Activated T-cell treated with anti-CD3 and anti-CD28 coated beads for 1 hour (primary cell): Measurements from ENCODE around the gene ERMAP.
"Not testable (repeated sequence)": the region's sequence is repeated elsewhere in the genome, so short reads cannot be mapped to it uniquely, and the experiment has no call there.

ENCODE experiments used
- DNase-seq: peaks from one replicate; pipeline ENCODE4 v3.0.0-alpha.2; 2020; ENCODE audit warnings: low read depth

ERMAP gene

GRCh38 chr1:42845193-42845592, 28.3 kb downstream of the ERMAP start:
- no peak for DNase-seq

GRCh38 chr1:42845866-42846256, 28.9 kb downstream of the ERMAP start:
- no peak for DNase-seq

- DNase-seq, result peak; percentile 75
Observed at GRCh38 chr1:42846257-42847110, 29.6 kb downstream of the ERMAP start, which contains the start of gene ZNF691. ZNF691 (plus strand) TSS chr1:42846613; CDS start chr1:42849659, 3,046 bp downstream.

GRCh38 chr1:42847111-42847595, 30.2 kb downstream of the ERMAP start:
- no peak for DNase-seq

GRCh38 chr1:42847721-42848460, 31.0 kb downstream of the ERMAP start:
- no peak for DNase-seq

GRCh38 chr1:42848823-42849537, 32.1 kb downstream of the ERMAP start:
- no peak for DNase-seq

GRCh38 chr1:42849944-42850343, 33.0 kb downstream of the ERMAP start:
- no peak for DNase-seq

- DNase-seq, result no peak
Observed at GRCh38 chr1:42851420-42851819, 34.5 kb downstream of the ERMAP start.

GRCh38 chr1:42851960-42852607, 35.2 kb downstream of the ERMAP start:
- no peak for DNase-seq

- no peak for DNase-seq
Observed at GRCh38 chr1:42852608-42852980, 35.7 kb downstream of the ERMAP start.

GRCh38 chr1:42853116-42853884, 36.4 kb downstream of the ERMAP start:
- DNase-seq, result no peak

- DNase-seq, result not testable (repeated sequence)
Observed at GRCh38 chr1:42856554-42856953, 39.6 kb downstream of the ERMAP start.

- DNase-seq, result not testable (repeated sequence)
Observed at GRCh38 chr1:42859366-42859765, 42.4 kb downstream of the ERMAP start.

GRCh38 chr1:42860339-42861013, 43.6 kb downstream of the ERMAP start:
- no peak for DNase-seq

- no peak for DNase-seq
Observed at GRCh38 chr1:42861014-42861399, 44.1 kb downstream of the ERMAP start.

- DNase-seq, result no peak
Observed at GRCh38 chr1:42866549-42866948, 49.6 kb downstream of the ERMAP start.

GRCh38 chr1:42868466-42868865, 51.5 kb downstream of the ERMAP start:
- not testable (repeated sequence) for DNase-seq

- not testable (repeated sequence) for DNase-seq
Observed at GRCh38 chr1:42869254-42869653, 52.3 kb downstream of the ERMAP start.

- DNase-seq, result not testable (repeated sequence)
Observed at GRCh38 chr1:42869751-42870150, 52.8 kb downstream of the ERMAP start.

GRCh38 chr1:42873108-42873507, 56.2 kb downstream of the ERMAP start:
- DNase-seq, result not testable (repeated sequence)
